HepG2 (cell line): ENCODE measurements around the gene CD44.

Experiments used
- AHR ChIP-seq: IDR thresholded peaks from 2 replicates; pipeline ENCODE4 v1.6.1; 2018; ENCODE audit warnings: missing genetic modification reagents, missing compliant biosample characterization
- CHD2 ChIP-seq: IDR thresholded peaks from 2 replicates; pipeline ENCODE4 v1.6.1; 2011; ENCODE audit warnings: low read depth, low read length, improper control_type of control experiment
- EZH2 ChIP-seq: conservative IDR thresholded peaks from 2 replicates; pipeline ENCODE4 v1.6.1; 2012; ENCODE audit warnings: mild to moderate bottlenecking, low read depth, low read length, moderate library complexity
- FOXP1 ChIP-seq, 2 experiments: fragments of 450-650 bp in 1 of 2; IDR thresholded peaks; 2 replicates each; pipeline ENCODE4 v1.6.1; 2017 to 2018; ENCODE audit warnings: antibody characterized with exemption in 1 of 2
- HNF4G ChIP-seq, 2 experiments: sonication (generic) in 1 of 2; formaldehyde crosslinking in 1 of 2; IDR thresholded peaks; 2 replicates each; pipeline versions ENCODE4 v1.4.0 to v1.6.1; 2011 to 2020; ENCODE audit warnings: borderline replicate concordance in 2 of 2, low read depth in 2 of 2, mild to moderate bottlenecking in 2 of 2, low read length in 1 of 2, missing genetic modification reagents in 1 of 2, moderate library complexity in 1 of 2
- MYC ChIP-seq: sonication (generic); formaldehyde crosslinking; IDR thresholded peaks from 2 replicates; pipeline ENCODE4 v1.9.0; 2021; ENCODE audit warnings: missing genetic modification reagents, borderline replicate concordance
- PLSCR1 ChIP-seq: sonication (generic); formaldehyde crosslinking; IDR thresholded peaks from 2 replicates; pipeline ENCODE4 v1.5.0; 2020; ENCODE audit warnings: missing genetic modification reagents, mild to moderate bottlenecking, borderline replicate concordance
- RNF2 ChIP-seq: fragments of 450-650 bp; conservative IDR thresholded peaks from 2 replicates; pipeline ENCODE4 v1.6.1; 2016; ENCODE audit warnings: low read depth
- SRSF1 ChIP-seq: fragments of 200-400 bp; formaldehyde crosslinking; optimal IDR thresholded peaks from 2 replicates; pipeline ENCODE3; 2017; ENCODE audit warnings: mild to moderate bottlenecking, low read depth, low read length, moderate library complexity
- TCF12 ChIP-seq, 2 experiments: fragments of 450-650 bp in 1 of 2; sonication (generic) in 1 of 2; formaldehyde crosslinking in 1 of 2; IDR thresholded peaks; 2 replicates each; pipeline versions ENCODE4 v1.6.1 to v1.8.0; 2017 to 2022; ENCODE audit warnings: antibody characterized with exemption in 1 of 2, mild to moderate bottlenecking in 1 of 2, missing genetic modification reagents in 1 of 2, moderate library complexity in 1 of 2
- TCF7L2 ChIP-seq: IDR thresholded peaks from 2 replicates; pipeline ENCODE4 v1.6.1; 2011; ENCODE audit warnings: mild to moderate bottlenecking, low read depth, low read length, moderate library complexity
- ZBTB8A ChIP-seq: sonication (generic); formaldehyde crosslinking; IDR thresholded peaks from 2 replicates; pipeline ENCODE4 v1.4.0; 2020; ENCODE audit warnings: mild to moderate bottlenecking, low read depth, missing genetic modification reagents, borderline replicate concordance
- ZSCAN20 ChIP-seq: sonication (generic); formaldehyde crosslinking; IDR thresholded peaks from 2 replicates; pipeline ENCODE4 v1.4.0; 2020; ENCODE audit warnings: missing genetic modification reagents, mild to moderate bottlenecking, borderline replicate concordance
- TF ChIP-seq, protein P1 (sequence below): sonication (generic); formaldehyde crosslinking; IDR thresholded peaks from 2 replicates; pipeline ENCODE4 v1.5.0; 2020; ENCODE audit warnings: mild to moderate bottlenecking, missing genetic modification reagents, moderate library complexity

GRCh38 chr11:35214792-35215193 lies 75.8 kb downstream of the CD44 start:
- TF ChIP-seq ZBTB8A (no peak), ZSCAN20 (CRISPR knock-in tag) (no peak), PLSCR1 (no peak), TCF12 (IDR thresholded peaks at IDR 0.05) (no peak), TCF12 (CRISPR knock-in tag; IDR thresholded peaks at IDR 0.05) (no peak), EZH2 (no peak), HNF4G (IDR thresholded peaks at IDR 0.05; ENCODE audit: borderline replicate concordance, low read depth, low read length) (no peak), HNF4G (CRISPR knock-in tag; IDR thresholded peaks at IDR 0.05; ENCODE audit: borderline replicate concordance, low read depth) (no peak), RNF2 (no peak), MYC (CRISPR knock-in tag) (no peak), AHR (CRISPR knock-in tag) (no peak), TCF7L2 (no peak), FOXP1 (IDR thresholded peaks at IDR 0.05) (no peak), FOXP1 (CRISPR knock-in tag; IDR thresholded peaks at IDR 0.05) (no peak), SRSF1 (no peak), CHD2 (no peak)
- TF ChIP-seq, protein P1, sequence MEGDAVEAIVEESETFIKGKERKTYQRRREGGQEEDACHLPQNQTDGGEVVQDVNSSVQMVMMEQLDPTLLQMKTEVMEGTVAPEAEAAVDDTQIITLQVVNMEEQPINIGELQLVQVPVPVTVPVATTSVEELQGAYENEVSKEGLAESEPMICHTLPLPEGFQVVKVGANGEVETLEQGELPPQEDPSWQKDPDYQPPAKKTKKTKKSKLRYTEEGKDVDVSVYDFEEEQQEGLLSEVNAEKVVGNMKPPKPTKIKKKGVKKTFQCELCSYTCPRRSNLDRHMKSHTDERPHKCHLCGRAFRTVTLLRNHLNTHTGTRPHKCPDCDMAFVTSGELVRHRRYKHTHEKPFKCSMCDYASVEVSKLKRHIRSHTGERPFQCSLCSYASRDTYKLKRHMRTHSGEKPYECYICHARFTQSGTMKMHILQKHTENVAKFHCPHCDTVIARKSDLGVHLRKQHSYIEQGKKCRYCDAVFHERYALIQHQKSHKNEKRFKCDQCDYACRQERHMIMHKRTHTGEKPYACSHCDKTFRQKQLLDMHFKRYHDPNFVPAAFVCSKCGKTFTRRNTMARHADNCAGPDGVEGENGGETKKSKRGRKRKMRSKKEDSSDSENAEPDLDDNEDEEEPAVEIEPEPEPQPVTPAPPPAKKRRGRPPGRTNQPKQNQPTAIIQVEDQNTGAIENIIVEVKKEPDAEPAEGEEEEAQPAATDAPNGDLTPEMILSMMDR (CRISPR knock-in tag) = no peak
